HG03432 (cell line): Measurements from ENCODE around the gene WDR47.
A peak's percentile ranks its signal among the peaks of the same experiment; 100 is the strongest.
"Not testable (repeated sequence)": the region's sequence is repeated elsewhere in the genome, so short reads cannot be mapped to it uniquely, and the experiment has no call there.

Source experiments
- ATAC-seq: cut with Tn5 transposase; IDR thresholded peaks from one replicate; pipeline ENCODE4 v1.9.1; 2021; ENCODE audit warnings: mild to moderate bottlenecking, moderate library complexity; ENCODE audit not compliant: unreplicated experiment

The WDR47 gene

DNA sequence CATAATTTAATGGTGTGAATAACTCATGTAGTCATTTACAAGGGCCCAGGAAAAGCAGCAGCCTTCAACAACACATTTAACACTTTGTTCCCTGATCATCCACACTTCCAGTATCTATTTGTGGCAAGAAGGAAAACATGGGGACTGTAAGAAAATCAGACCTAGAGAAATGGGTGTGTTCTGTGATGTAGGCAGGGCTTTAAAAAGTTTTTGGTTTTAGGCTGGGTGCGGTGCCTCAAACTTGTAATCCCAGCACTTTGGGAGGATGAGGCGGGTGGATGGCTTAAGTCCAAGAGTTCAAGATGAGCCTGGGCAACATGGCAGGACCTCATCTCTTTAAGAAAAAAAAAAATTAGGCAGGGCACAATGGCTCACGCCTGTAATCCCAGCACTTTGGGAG is 14.2 kb upstream of the WDR47 start:
- no peak for ATAC-seq

GRCh38 chr1:109052145-109052544 is 10.2 kb upstream of the WDR47 start:
- ATAC-seq = not testable (repeated sequence)

DNA sequence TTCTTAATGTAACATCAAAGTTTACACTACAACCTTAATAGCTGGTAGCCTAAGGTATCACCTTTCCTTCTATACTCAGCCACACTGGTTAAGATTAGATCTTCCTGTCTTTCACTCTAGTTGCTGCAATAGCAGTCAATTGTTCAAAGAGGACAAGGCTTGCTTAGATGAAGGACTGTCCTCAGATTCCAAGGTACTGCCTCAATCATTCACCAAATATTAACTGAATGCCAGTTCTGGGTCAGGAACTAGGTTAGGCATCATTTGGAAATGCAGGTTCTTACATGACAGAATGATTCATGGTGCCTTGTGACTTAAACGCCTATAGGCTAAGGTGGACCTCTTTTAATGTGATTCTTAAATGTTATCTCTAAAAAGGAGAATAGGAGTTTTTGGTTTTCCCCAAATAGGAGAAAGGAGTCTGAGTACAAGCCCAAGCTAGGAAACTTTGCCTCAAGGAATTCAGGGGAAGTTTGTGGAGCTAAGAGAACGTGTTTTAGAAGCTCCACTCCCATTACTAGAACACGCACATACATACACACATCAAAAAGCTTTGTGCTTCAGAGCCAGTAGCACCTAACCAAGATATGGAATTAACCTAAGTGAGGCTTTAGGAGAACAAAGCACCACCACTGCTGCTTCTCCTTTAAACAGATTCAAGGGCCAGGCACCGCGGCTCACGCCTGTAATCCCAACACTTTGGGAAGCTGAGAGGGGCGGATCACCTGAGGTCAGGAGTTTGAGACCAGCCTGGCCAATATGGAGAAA is 8.5 kb upstream of the WDR47 start:
- no peak for ATAC-seq

GRCh38 chr1:109048335-109048734 is 6.4 kb upstream of the WDR47 start:
- ATAC-seq = no peak

DNA sequence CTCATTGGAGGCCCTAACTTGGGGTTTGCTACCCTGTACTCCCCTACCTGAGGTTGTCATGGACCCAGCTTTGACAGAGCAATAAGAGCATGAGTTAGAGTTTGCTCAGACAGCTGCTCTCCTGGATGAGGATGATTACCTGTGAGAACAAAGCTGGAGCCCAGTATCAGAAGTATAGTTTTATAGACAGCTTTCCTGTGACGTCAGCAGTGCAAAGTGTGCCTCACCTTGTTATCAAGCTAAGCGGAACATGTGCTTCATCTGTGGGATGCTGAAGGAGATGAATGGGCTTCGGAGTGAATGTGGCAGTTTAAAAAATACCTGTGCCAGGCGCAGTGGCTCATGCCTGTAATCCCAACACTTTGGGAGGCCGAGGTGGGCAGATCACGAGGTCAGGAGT is 5.4 kb upstream of the WDR47 start:
- ATAC-seq = no peak

GRCh38 chr1:109046671-109047070 is 4.8 kb upstream of the WDR47 start:
- ATAC-seq = no peak

GRCh38 chr1:109045595-109045994 is 3.7 kb upstream of the WDR47 start:
- ATAC-seq = no peak

DNA sequence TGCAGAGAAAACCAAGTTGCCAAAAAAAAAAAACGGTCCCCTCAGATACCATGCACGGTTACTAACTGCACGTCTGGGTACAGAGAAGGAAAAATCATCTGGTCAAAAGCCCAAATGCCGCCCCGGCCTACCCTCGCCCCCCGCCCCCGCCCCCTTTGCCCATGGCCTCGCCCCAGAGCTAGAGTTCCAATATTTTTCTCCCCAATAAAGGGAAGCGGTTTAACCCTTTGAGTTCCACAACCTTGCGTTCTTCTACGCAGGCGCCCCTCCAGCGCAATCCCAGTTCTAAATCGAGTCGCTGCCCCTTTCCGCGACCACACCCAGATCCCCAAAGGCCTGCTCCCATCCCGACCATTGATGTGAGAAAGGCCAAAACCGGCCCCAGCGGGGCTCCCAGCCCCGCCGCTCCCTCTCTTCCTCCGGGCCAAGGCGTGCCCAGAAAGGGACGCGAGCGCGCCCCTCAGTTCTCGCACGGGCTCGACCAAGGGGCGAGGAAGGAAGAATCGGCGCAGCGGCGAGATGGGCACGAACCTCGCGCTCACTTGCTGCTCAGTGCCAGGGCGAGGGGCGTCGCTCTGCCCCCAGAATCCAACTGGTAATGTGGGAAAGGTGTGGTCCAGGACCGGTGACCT is 797 bp downstream of the WDR47 start:
- peak; percentile 38 for ATAC-seq

DNA sequence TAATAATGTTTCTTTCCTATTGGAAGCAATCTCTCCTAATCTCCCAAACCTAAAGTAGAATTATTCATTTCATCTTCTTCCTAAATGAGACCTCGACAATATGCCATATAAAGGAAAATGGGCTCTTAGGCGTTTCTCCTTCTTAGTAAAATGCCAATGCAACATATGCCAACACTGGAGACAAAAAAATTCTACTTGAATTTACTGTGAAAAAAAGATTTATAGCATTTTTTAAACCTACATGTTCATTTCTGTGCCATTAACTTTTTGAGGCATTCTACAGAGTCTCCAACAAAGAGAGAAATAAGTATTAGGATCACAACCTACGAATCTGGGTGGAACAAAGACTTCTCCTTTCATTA is 1.3 kb downstream of the WDR47 start:
- no peak for ATAC-seq

GRCh38 chr1:109034382-109034781 is 7.5 kb downstream of the WDR47 start:
- no peak for ATAC-seq

DNA sequence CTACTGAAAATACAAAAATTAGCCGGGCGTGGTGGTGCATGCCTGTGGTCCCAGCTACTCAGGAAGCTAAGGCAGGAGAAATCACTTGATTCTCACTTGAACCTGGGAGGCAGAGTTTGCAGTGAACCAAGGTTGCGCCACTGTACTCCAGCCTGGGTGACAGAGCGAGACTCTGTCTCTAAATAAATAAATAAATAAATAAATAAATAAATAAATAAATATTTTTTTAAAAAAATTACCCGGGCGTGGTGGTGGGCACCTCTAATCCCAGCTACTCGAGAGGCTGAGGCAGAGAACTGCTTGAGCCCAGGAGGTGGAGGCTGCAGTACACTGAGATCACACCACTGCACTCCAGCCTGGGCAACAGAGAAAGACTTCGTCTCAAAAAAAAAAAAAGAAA is 12.4 kb downstream of the WDR47 start:
- ATAC-seq = not testable (repeated sequence)

GRCh38 chr1:109027841-109028240 is 14.1 kb downstream of the WDR47 start:
- no peak for ATAC-seq

GRCh38 chr1:109025694-109026093 is 16.2 kb downstream of the WDR47 start:
- ATAC-seq = no peak

DNA sequence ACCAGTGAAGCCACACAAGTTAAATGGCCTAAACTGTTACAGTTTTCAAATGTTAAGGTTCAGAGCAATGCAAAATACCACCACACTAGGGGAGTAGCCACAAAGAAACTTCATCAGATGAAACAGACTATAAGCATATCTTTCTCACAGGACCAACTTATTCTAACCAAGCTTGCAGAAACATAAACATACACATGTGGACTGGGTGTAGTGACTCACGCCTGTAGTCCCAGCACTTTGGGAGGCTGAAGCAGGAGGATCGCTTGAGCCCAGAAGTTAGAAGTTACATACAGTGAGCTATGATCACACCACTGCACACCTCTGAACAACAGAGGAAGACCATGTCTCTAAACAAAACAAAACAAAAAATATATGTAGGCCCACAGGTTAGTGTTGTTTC is 17.3 kb downstream of the WDR47 start:
- ATAC-seq = no peak

DNA sequence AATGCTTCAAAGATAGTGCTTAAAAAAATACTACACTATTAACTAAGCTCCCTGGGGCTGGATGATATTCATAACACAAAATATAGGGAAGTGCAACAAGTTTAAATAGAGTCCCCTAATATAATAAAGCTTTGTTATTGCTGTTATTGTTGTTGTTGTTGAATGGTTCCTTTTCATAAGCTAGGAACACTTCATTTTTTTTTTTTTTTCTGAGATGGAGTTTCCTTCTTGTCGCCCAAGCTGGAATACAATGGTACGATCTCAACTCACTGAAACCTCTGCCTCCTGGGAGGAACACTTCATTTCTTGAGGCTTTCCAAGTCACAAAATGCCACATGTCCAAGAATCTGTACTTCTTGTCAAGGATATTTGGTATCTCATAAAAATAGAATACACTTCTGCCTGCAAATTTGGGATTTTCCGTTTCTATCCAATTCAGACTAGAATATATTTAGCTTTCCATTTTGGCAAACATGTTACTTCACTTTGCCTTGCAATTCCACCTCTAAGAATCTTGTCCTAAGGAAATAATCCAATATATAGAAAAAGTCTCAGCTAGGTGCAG is 21.1 kb downstream of the WDR47 start:
- ATAC-seq = no peak

DNA sequence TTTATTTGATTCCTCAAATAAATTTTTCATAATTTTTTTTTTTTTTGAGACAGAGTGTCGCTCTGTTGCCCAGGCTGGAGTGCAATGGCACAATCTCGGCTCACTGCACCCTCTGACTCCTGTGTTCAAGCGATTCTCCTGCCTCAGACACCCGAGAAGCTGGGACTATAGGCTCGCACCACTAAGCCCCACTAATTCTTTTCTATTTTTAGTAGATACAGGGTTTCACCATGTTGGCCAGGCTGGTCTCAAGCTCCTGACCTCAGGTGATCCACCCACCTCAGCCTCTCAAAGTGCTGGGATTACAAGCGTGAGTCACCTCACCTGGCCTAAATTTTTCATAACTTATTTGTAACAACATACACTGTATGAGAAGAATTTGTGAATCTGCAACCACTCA is 24.2 kb downstream of the WDR47 start:
- not testable (repeated sequence) for ATAC-seq

- no peak for ATAC-seq
Observed at GRCh38 chr1:109017134-109017533, 24.8 kb downstream of the WDR47 start.

GRCh38 chr1:109011335-109011734 is 30.6 kb downstream of the WDR47 start:
- no peak for ATAC-seq

DNA sequence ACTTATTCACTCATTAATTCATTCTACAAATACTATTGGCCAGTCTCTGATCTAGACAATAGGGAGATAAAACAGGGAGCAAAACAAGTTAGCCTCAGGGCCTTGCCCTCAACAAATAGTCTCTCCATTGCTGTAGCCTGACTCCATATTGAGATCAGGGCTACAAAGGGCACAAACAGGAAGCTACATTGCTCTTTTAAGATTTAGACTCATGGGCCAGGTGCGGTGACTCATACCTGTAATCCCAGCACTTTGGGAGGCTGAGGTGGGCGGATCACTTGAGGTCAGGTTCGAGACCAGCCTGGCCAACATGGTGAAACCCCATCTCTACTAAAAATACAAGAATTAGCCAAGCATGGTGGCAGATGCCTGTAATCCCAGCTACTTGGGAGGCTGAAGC is 45.3 kb downstream of the WDR47 start:
- not testable (repeated sequence) for ATAC-seq

DNA sequence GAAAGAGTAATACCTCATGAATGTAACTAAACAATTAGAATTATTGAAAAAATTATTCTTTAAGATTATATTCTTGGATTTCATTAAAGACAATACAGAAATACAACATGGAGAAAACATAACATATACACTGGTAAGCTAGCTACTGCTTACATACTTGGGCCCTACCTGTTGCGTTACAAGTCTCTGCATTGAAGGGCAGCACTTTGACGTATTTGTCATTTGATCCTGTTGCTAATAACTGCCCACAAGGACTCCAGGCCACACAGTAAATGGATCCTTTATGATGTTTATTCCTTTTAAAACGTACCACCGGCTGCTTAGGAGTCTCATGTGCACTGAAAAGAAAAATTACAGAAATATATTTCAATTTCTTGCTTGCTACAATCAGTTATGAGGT is 58.8 kb downstream of the WDR47 start:
- no peak for ATAC-seq

DNA sequence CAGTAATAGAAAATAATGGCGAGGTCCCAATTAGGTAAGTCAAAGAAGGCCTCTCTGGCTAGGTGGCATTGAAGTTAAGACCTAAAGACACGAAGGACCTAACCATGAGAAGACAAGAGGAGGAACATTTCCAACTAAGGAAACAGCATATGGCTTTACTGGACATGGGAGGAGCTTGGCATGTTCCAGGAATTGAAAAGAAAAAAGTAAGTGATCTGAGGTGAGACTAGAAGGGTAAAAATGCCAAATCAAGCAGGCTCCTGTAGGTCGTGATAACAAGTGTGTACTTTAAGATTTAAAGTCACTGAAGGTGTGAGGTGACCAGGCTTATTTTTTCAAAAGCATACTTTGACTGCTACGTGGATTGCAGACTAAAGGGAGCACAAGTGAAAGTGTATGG is 65.2 kb downstream of the WDR47 start:
- ATAC-seq = no peak

GRCh38 chr1:108972951-108973350 is 69.0 kb downstream of the WDR47 start:
- ATAC-seq = no peak
